Naive thymus-derived CD4-positive, alpha-beta T cell (primary cell): ENCODE data around the gene HVCN1. TPM values are rescaled to one million over a fixed set of nuclear protein-coding genes. Genes with fewer than 3 reads are reported as not detected.
A peak's percentile ranks its signal among the peaks of the same experiment; 100 is the strongest.

ENCODE experiments used
- ATAC-seq: fragments of 150-1000 bp; cut with Tn5 transposase; 2 replicates; pipeline ENCODE4 v1.10.0; 2021; ENCODE audit warnings: mild to moderate bottlenecking, moderate library complexity
- CTCF ChIA-PET: fragments of 350-600 bp; sonication (Branson Sonifier 250); formaldehyde crosslinking; loops from one replicate; lab custom pipeline; 2021; ENCODE audit warnings: antibody characterized with exemption; lab: Charles Lee
- POLR2A ChIA-PET: fragments of 350-600 bp; sonication (Branson Sonifier 250); formaldehyde crosslinking; loops from one replicate; lab custom pipeline; 2021; ENCODE audit warnings: antibody characterized with exemption, inconsistent platforms; lab: Charles Lee
- DNase-seq, 9 donors: peaks; one replicate each; pipeline versions ENCODE4 v3.0.0 to v3.0.0-alpha.2; 2020 to 2022; ENCODE audit warnings: mixed read lengths in 1 of 9
- H3K27ac ChIP-seq: one replicate; pipeline ENCODE4 v1.7.0; 2013; ENCODE audit warnings: mild to moderate bottlenecking, low read depth, low read length, moderate library complexity
- H3K27me3 ChIP-seq, 2 donors: one replicate each; pipeline ENCODE4 v1.7.0; 2013; ENCODE audit warnings: low read length in 2 of 2, mild to moderate bottlenecking in 2 of 2, moderate library complexity in 2 of 2; ENCODE audit not compliant: control insufficient read depth in 2 of 2, insufficient read depth in 2 of 2
- H3K36me3 ChIP-seq, 3 experiments: 1 replicate in 2 of 3; 2 replicates in 1 of 3; pipeline ENCODE4 v1.7.0; 2013; ENCODE audit warnings: low read length in 3 of 3, mild to moderate bottlenecking in 3 of 3, moderate library complexity in 1 of 3; ENCODE audit not compliant: insufficient read depth in 3 of 3, control insufficient read depth in 2 of 3
- H3K4me1 ChIP-seq, 2 donors: one replicate each; pipeline ENCODE4 v1.7.0; 2013; ENCODE audit warnings: low read length in 2 of 2, mild to moderate bottlenecking in 2 of 2, moderate library complexity in 1 of 2; ENCODE audit not compliant: control insufficient read depth in 2 of 2, insufficient read depth in 2 of 2
- H3K4me3 ChIP-seq: 2 replicates; pipeline ENCODE4 v1.7.0; 2013; ENCODE audit warnings: mild to moderate bottlenecking, low read length
- H3K9me3 ChIP-seq, 3 experiments: 1 replicate in 2 of 3; 2 replicates in 1 of 3; pipeline ENCODE4 v1.7.0; 2013; ENCODE audit warnings: low read length in 3 of 3; ENCODE audit not compliant: control insufficient read depth in 2 of 3
- H3K27ac Mint-ChIP-seq, 9 donors: one replicate each; pipeline ENCODE4 v1.8.0; 2020 to 2022; ENCODE audit warnings: mixed read lengths in 9 of 9, mild to moderate bottlenecking in 8 of 9, moderate library complexity in 5 of 9, inconsistent platforms in 2 of 9
- H3K27me3 Mint-ChIP-seq, 5 donors: one replicate each; pipeline ENCODE4 v1.8.0; 2021 to 2022; ENCODE audit warnings: mixed read lengths in 5 of 5, mild to moderate bottlenecking in 1 of 5
- H3K36me3 Mint-ChIP-seq, 5 donors: one replicate each; pipeline ENCODE4 v1.8.0; 2020 to 2022; ENCODE audit warnings: mixed read lengths in 5 of 5, mild to moderate bottlenecking in 3 of 5, inconsistent platforms in 1 of 5
- H3K4me1 Mint-ChIP-seq, 7 donors: one replicate each; pipeline ENCODE4 v1.8.0; 2020 to 2022; ENCODE audit warnings: mixed read lengths in 7 of 7, mild to moderate bottlenecking in 3 of 7, inconsistent platforms in 1 of 7
- H3K4me3 Mint-ChIP-seq, 10 donors: one replicate each; pipeline ENCODE4 v1.8.0; 2020 to 2022; ENCODE audit warnings: mild to moderate bottlenecking in 10 of 10, mixed read lengths in 10 of 10, moderate library complexity in 6 of 10, inconsistent platforms in 2 of 10
- H3K9me3 Mint-ChIP-seq, 11 donors: one replicate each; pipeline ENCODE4 v1.8.0; 2020 to 2022; ENCODE audit warnings: mixed read lengths in 11 of 11, mild to moderate bottlenecking in 4 of 11, inconsistent platforms in 1 of 11, moderate library complexity in 1 of 11
- intact Hi-C, 2 donors: fragments of 100-400 bp; cut with micrococcal nuclease; formaldehyde crosslinking; loops; one replicate each; pipeline ENCODE4 v1.15.1; 2023
- polyA plus RNA-seq, 2 donors: library from polyadenylated mRNA; unstranded; fragments of 300-500 nt; fragmentation: Illumina TruSeq; gene quantifications; one replicate each; pipeline ENCODE4 v1.2.3, GENCODE V29; 2021
- total RNA-seq, 6 experiments: library from RNA in 5 of 6; stranded (reverse) in 5 of 6; gene quantifications; 1 replicate in 5 of 6; 2 replicates in 1 of 6; pipeline ENCODE4 v1.2.3 and lab custom pipeline; 2021 to 2026

Gene HVCN1
- total and polyA plus RNA-seq, 7 experiments from 2014 or later: 6.4 to 25.3 (median 14.2) TPM

- H3K9me3 ChIP-seq: peaks cover 0 to 11% (median 0%) of the 10 kb centered on the region in 3 experiments
- ATAC-seq: peak; percentile 74
- H3K27me3 ChIP-seq: no peaks in the 10 kb centered on the region
- H3K9me3 Mint-ChIP-seq: peaks cover 5 to 27% (median 8%) of the 10 kb centered on the region in 11 donors
- peak in 3 of 9 donors; percentile 28 to 58 (median 38) for DNase-seq
- H3K36me3 Mint-ChIP-seq: peaks cover 11 to 56% (median 43%) of the 10 kb centered on the region in 5 donors
- H3K4me3 Mint-ChIP-seq: peak overlapping the region in 9 of 10 donors; percentile 26 to 61 (median 55)
- H3K27ac ChIP-seq: peak overlapping the region; percentile 50
- ChIA-PET CTCF (interaction anchor here (1.5 kb wide), 1 partner anchor 15 kb away, joined by 5 read pairs; no protein-coding TSS in a partner anchor), POLR2A (interaction anchor here (0.7 to 0.8 kb wide), 2 partner anchors 23 to 169 kb away, joined by 3 read pairs; no protein-coding TSS in a partner anchor)
- H3K27me3 Mint-ChIP-seq: peaks cover 0 to 3% (median 0%) of the 10 kb centered on the region in 5 donors
- H3K4me1 ChIP-seq: peaks cover 0 to 21% of the 10 kb centered on the region in 2 donors
- H3K27ac Mint-ChIP-seq: peak overlapping the region; percentile 41 to 95 (median 88)
- no peaks in the 10 kb centered on the region for H3K36me3 ChIP-seq
- no peak overlapping the region for H3K4me3 ChIP-seq
- peaks cover 21 to 50% (median 30%) of the 10 kb centered on the region in 7 donors for H3K4me1 Mint-ChIP-seq
- intact Hi-C loops: no loop called here
These were observed 18.7 kb downstream of the HVCN1 start for GRCh38 chr12:110670161-110670701.

GRCh38 chr12:110669193-110669502 is 19.8 kb downstream of the HVCN1 start:
- peak overlapping the region in 9 of 10 donors; percentile 3 to 68 (median 54) for H3K4me3 Mint-ChIP-seq
- no peak overlapping the region for H3K4me3 ChIP-seq
- H3K9me3 Mint-ChIP-seq: peaks cover 0 to 31% (median 15%) of the 10 kb centered on the region in 11 donors
- peaks cover 0 to 3% (median 0%) of the 10 kb centered on the region in 5 donors for H3K27me3 Mint-ChIP-seq
- ChIA-PET POLR2A (no interaction called here), CTCF (interaction anchor here (1.5 kb wide), 1 partner anchor 14 kb away, joined by 5 read pairs; no protein-coding TSS in a partner anchor)
- peaks cover 0 to 18% (median 0%) of the 10 kb centered on the region in 3 experiments for H3K9me3 ChIP-seq
- H3K4me1 ChIP-seq: peaks cover 0 to 21% of the 10 kb centered on the region in 2 donors
- H3K27ac Mint-ChIP-seq: peak overlapping the region; percentile 41 to 94 (median 86)
- H3K36me3 ChIP-seq: no peaks in the 10 kb centered on the region
- intact Hi-C loops: no loop called here
- DNase-seq (no peak), ATAC-seq (no peak)
- H3K27me3 ChIP-seq: no peaks in the 10 kb centered on the region
- H3K27ac ChIP-seq: peak overlapping the region; percentile 50
- peaks cover 19 to 45% (median 26%) of the 10 kb centered on the region in 7 donors for H3K4me1 Mint-ChIP-seq
- H3K36me3 Mint-ChIP-seq: peaks cover 7 to 61% (median 46%) of the 10 kb centered on the region in 5 donors

GRCh38 chr12:110668480-110669192 is 20.3 kb downstream of the HVCN1 start:
- POLR2A ChIA-PET: interaction anchor here (0.8 kb wide), 1 partner anchor 63 kb away, joined by 3 read pairs; no protein-coding TSS in a partner anchor
- peaks cover 0 to 21% of the 10 kb centered on the region in 2 donors for H3K4me1 ChIP-seq
- Mint-ChIP-seq H3K27ac (peak overlapping the region; percentile 69 to 94 (median 86)), H3K4me3 (peak overlapping the region in 8 of 10 donors; percentile 2 to 68 (median 32)), H3K27me3 (peaks cover 0 to 3% (median 0%) of the 10 kb centered on the region in 5 donors), H3K4me1 (peaks cover 19 to 39% (median 25%) of the 10 kb centered on the region in 7 donors), H3K36me3 (peaks cover 7 to 58% (median 44%) of the 10 kb centered on the region in 5 donors), H3K9me3 (peaks cover 0 to 32% (median 18%) of the 10 kb centered on the region in 11 donors)
- ATAC-seq: no peak
- CTCF ChIA-PET: interaction anchor here (0.6 to 1.5 kb wide), 2 partner anchors 14 to 65 kb away, joined by 5 read pairs; no protein-coding TSS in a partner anchor
- H3K27me3 ChIP-seq: no peaks in the 10 kb centered on the region
- DNase-seq: no peak
- peaks cover 0 to 18% (median 0%) of the 10 kb centered on the region in 3 experiments for H3K9me3 ChIP-seq
- no peak overlapping the region for H3K27ac ChIP-seq
- H3K36me3 ChIP-seq: no peaks in the 10 kb centered on the region
- intact Hi-C loops: no loop called here
- no peak overlapping the region for H3K4me3 ChIP-seq

GRCh38 chr12:110667671-110668070 is 21.2 kb downstream of the HVCN1 start:
- intact Hi-C loops: no loop called here
- DNase-seq (no peak), ATAC-seq (no peak)
- Histone ChIP-seq H3K27ac (no peak overlapping the region), H3K27me3 (no peaks in the 10 kb centered on the region), H3K9me3 (peaks cover 0 to 18% (median 0%) of the 10 kb centered on the region in 3 experiments), H3K36me3 (no peaks in the 10 kb centered on the region), H3K4me3 (no peak overlapping the region), H3K4me1 (peaks cover 0 to 21% of the 10 kb centered on the region in 2 donors)
- peaks cover 0 to 33% (median 18%) of the 10 kb centered on the region in 11 donors for H3K9me3 Mint-ChIP-seq
- no peak overlapping the region for H3K4me3 Mint-ChIP-seq
- peaks cover 21 to 37% (median 29%) of the 10 kb centered on the region in 7 donors for H3K4me1 Mint-ChIP-seq
- H3K27ac Mint-ChIP-seq: no peak overlapping the region
- H3K27me3 Mint-ChIP-seq: peaks cover 0 to 3% (median 0%) of the 10 kb centered on the region in 5 donors
- H3K36me3 Mint-ChIP-seq: peaks cover 7 to 55% (median 42%) of the 10 kb centered on the region in 5 donors
- ChIA-PET CTCF (no interaction called here), POLR2A (no interaction called here)

GRCh38 chr12:110666892-110667291 is 22.0 kb downstream of the HVCN1 start:
- Histone ChIP-seq H3K27ac (no peak overlapping the region), H3K27me3 (no peaks in the 10 kb centered on the region), H3K4me1 (peaks cover 3 to 28% of the 10 kb centered on the region in 2 donors), H3K36me3 (no peaks in the 10 kb centered on the region), H3K4me3 (no peak overlapping the region), H3K9me3 (peaks cover 0 to 18% (median 0%) of the 10 kb centered on the region in 3 experiments)
- peaks cover 7 to 55% (median 46%) of the 10 kb centered on the region in 5 donors for H3K36me3 Mint-ChIP-seq
- DNase-seq (no peak), ATAC-seq (no peak)
- ChIA-PET POLR2A (no interaction called here), CTCF (no interaction called here)
- no peak overlapping the region for H3K27ac Mint-ChIP-seq
- H3K4me1 Mint-ChIP-seq: peaks cover 24 to 42% (median 33%) of the 10 kb centered on the region in 7 donors
- intact Hi-C loops: no loop called here
- H3K27me3 Mint-ChIP-seq: peaks cover 0 to 3% (median 0%) of the 10 kb centered on the region in 5 donors
- no peak overlapping the region for H3K4me3 Mint-ChIP-seq
- H3K9me3 Mint-ChIP-seq: peaks cover 0 to 36% (median 18%) of the 10 kb centered on the region in 11 donors

- intact Hi-C loops: no loop called here
- H3K4me3 Mint-ChIP-seq: peak overlapping the region; percentile 10 to 78 (median 62)
- peaks cover 12 to 26% (median 15%) of the 10 kb centered on the region in 7 donors for H3K4me1 Mint-ChIP-seq
- peaks cover 0 to 32% (median 13%) of the 10 kb centered on the region in 11 donors for H3K9me3 Mint-ChIP-seq
- H3K27me3 Mint-ChIP-seq: no peaks in the 10 kb centered on the region
- Histone ChIP-seq H3K4me1 (peaks cover 11 to 14% of the 10 kb centered on the region in 2 donors), H3K36me3 (peaks cover 0 to under 1% (median 0%) of the 10 kb centered on the region in 3 experiments), H3K27me3 (no peaks in the 10 kb centered on the region), H3K27ac (peak overlapping the region; percentile 40), H3K9me3 (peaks cover 0 to 14% (median 0%) of the 10 kb centered on the region in 3 experiments), H3K4me3 (peak overlapping the region; percentile 14)
- DNase-seq: peak in 2 of 9 donors; percentile 14 to 35
- CTCF ChIA-PET: no interaction called here
- POLR2A ChIA-PET: no interaction called here
- ATAC-seq: peak; percentile 82
- peaks cover 8 to 55% (median 39%) of the 10 kb centered on the region in 5 donors for H3K36me3 Mint-ChIP-seq
- H3K27ac Mint-ChIP-seq: peak overlapping the region; percentile 41 to 90 (median 69)
These were observed 27.5 kb downstream of the HVCN1 start for GRCh38 chr12:110661337-110661972.
